IMR-90 (cell line): ENCODE measurements around the gene AQP12A. TPM values are rescaled to one million over a fixed set of nuclear protein-coding genes. Genes with fewer than 3 reads are reported as not detected.

Experiments used
- ATAC-seq: fragments of 200-7000 bp; cut with Tn5 transposase; 2 replicates; pipeline ENCODE4 v1.9.1; 2020; ENCODE audit warnings: low read depth, mild to moderate bottlenecking, moderate library complexity
- BruUV-seq: library from RNA; stranded (reverse); fragments of 400-500 nt; replicated peaks from 2 replicates; lab custom pipeline; 2021; lab: Mats Ljungman, UMichigan
- CTCF ChIA-PET: fragments of 300-600 bp; formaldehyde crosslinking; extraction: SDS; loops from one replicate; lab custom pipeline; 2021; ENCODE audit warnings: antibody characterized with exemption; lab: Yijun Ruan, JAX
- POLR2A ChIA-PET: fragments of 300-600 bp; sonication (Branson Sonifier 250); formaldehyde crosslinking; loops from one replicate; lab custom pipeline; 2022; ENCODE audit warnings: antibody characterized with exemption; ENCODE audit not compliant: unreplicated experiment; lab: Charles Lee
- DNase-seq: peaks from one replicate; pipeline ENCODE4 v3.0.0; 2013
- H2AFZ ChIP-seq: replicated peaks from 2 replicates; pipeline ENCODE3; 2013; ENCODE audit warnings: low read length, mild to moderate bottlenecking; ENCODE audit not compliant: poor library complexity
- H2AK5ac ChIP-seq: 2 replicates; pipeline ENCODE4 v1.6.1; 2013; ENCODE audit warnings: low read depth, low read length, inconsistent platforms
- H2AK9ac ChIP-seq: replicated peaks from 2 replicates; pipeline ENCODE3; 2013; ENCODE audit warnings: mild to moderate bottlenecking, low read depth, low read length, moderate library complexity; ENCODE audit not compliant: poor library complexity
- H2BK120ac ChIP-seq: 2 replicates; pipeline ENCODE4 v1.6.1; 2013; ENCODE audit warnings: low read depth, low read length, inconsistent platforms
- H2BK15ac ChIP-seq: 3 replicates; pipeline ENCODE4 v1.6.1; 2013; ENCODE audit warnings: low read depth, low read length, inconsistent platforms
- H2BK20ac ChIP-seq: 2 replicates; pipeline ENCODE4 v1.6.1; 2013; ENCODE audit warnings: low read depth, mild to moderate bottlenecking, inconsistent platforms, low read length, moderate library complexity
- H2BK5ac ChIP-seq: 2 replicates; pipeline ENCODE4 v1.6.1; 2013; ENCODE audit warnings: mild to moderate bottlenecking, low read depth, low read length, inconsistent platforms; ENCODE audit not compliant: poor library complexity, severe bottlenecking
- H3K14ac ChIP-seq: replicated peaks from 2 replicates; pipeline ENCODE4 v1.6.1; 2013; ENCODE audit warnings: low read depth, low read length, inconsistent platforms
- H3K18ac ChIP-seq: 2 replicates; pipeline ENCODE4 v1.6.1; 2013; ENCODE audit warnings: low read depth, low read length, control low read depth
- H3K23ac ChIP-seq: 2 replicates; pipeline ENCODE4 v1.6.1; 2013; ENCODE audit warnings: low read depth, low read length, inconsistent platforms
- H3K27ac ChIP-seq: 2 replicates; pipeline ENCODE4 v1.5.1; 2013; ENCODE audit warnings: mild to moderate bottlenecking, control low read depth, low read length; ENCODE audit not compliant: insufficient read depth
- H3K27me3 ChIP-seq: 2 replicates; pipeline ENCODE4 v1.6.1; 2013; ENCODE audit warnings: low read length; ENCODE audit not compliant: control insufficient read depth, insufficient read depth
- H3K36me3 ChIP-seq: 2 replicates; pipeline ENCODE4 v1.6.1; 2013; ENCODE audit warnings: low read length, mixed read lengths; ENCODE audit not compliant: control insufficient read depth, insufficient read depth
- H3K4ac ChIP-seq: 2 replicates; pipeline ENCODE4 v1.6.1; 2013; ENCODE audit warnings: low read depth, low read length, inconsistent platforms
- H3K4me1 ChIP-seq: 2 replicates; pipeline ENCODE4 v1.6.1; 2013; ENCODE audit warnings: low read length, mixed read lengths; ENCODE audit not compliant: control insufficient read depth, insufficient read depth
- H3K4me2 ChIP-seq: 2 replicates; pipeline ENCODE4 v1.6.1; 2013; ENCODE audit warnings: low read depth, mild to moderate bottlenecking, control low read depth, low read length, moderate library complexity
- H3K4me3 ChIP-seq: 2 replicates; pipeline ENCODE4 v1.5.1; 2013; ENCODE audit warnings: low read depth, mild to moderate bottlenecking, control low read depth, low read length, moderate library complexity; ENCODE audit not compliant: insufficient read depth
- H3K56ac ChIP-seq: 2 replicates; pipeline ENCODE4 v1.6.1; 2013; ENCODE audit warnings: low read length, inconsistent platforms; ENCODE audit not compliant: insufficient read depth; ENCODE audit errors: extremely low read depth
- H3K79me1 ChIP-seq, 2 experiments: 2 replicates each; pipeline ENCODE4 v1.6.1; 2013; ENCODE audit warnings: low read length in 2 of 2, inconsistent platforms in 1 of 2, low read depth in 1 of 2
- H3K9ac ChIP-seq: 2 replicates; pipeline ENCODE4 v1.6.1; 2013; ENCODE audit warnings: low read depth, low read length, control low read depth
- H3K9me1 ChIP-seq: 2 replicates; pipeline ENCODE4 v1.6.1; 2013; ENCODE audit warnings: low read length, inconsistent platforms; ENCODE audit not compliant: insufficient read depth
- H3K9me3 ChIP-seq: 2 replicates; pipeline ENCODE4 v1.6.1; 2013; ENCODE audit warnings: low read length; ENCODE audit not compliant: control insufficient read depth, insufficient read depth
- H4K20me1 ChIP-seq: 2 replicates; pipeline ENCODE4 v1.6.1; 2013; ENCODE audit warnings: low read length, inconsistent platforms; ENCODE audit not compliant: insufficient read depth
- H4K5ac ChIP-seq: 2 replicates; pipeline ENCODE4 v1.6.1; 2013; ENCODE audit warnings: mild to moderate bottlenecking, low read depth, low read length, control low read depth
- H4K8ac ChIP-seq, 2 experiments: 2 replicates each; pipeline ENCODE4 v1.6.1; 2013; ENCODE audit warnings: low read depth in 2 of 2, low read length in 2 of 2, control low read depth in 1 of 2, inconsistent platforms in 1 of 2
- H4K91ac ChIP-seq: 2 replicates; pipeline ENCODE4 v1.6.1; 2013; ENCODE audit warnings: low read depth, low read length, inconsistent platforms; ENCODE audit not compliant: insufficient read depth
- CEBPB ChIP-seq: IDR thresholded peaks from 2 replicates; pipeline ENCODE4 v1.6.1; 2012; ENCODE audit warnings: low read depth, low read length, improper control_type of control experiment
- CHD1 ChIP-seq: IDR thresholded peaks from 2 replicates; pipeline ENCODE4 v1.6.1; 2012; ENCODE audit warnings: low read depth, low read length, improper control_type of control experiment
- MAFK ChIP-seq: IDR thresholded peaks from 2 replicates; pipeline ENCODE4 v1.6.1; 2012; ENCODE audit warnings: low read depth, low read length, improper control_type of control experiment
- MXI1 ChIP-seq: IDR thresholded peaks from 2 replicates; pipeline ENCODE4 v1.6.1; 2012; ENCODE audit warnings: low read depth, mild to moderate bottlenecking, low read length, moderate library complexity, borderline replicate concordance
- POLR2A ChIP-seq: IDR thresholded peaks from 2 replicates; pipeline ENCODE4 v1.6.1; 2012; ENCODE audit warnings: mild to moderate bottlenecking, low read depth, low read length
- RCOR1 ChIP-seq: IDR thresholded peaks from 2 replicates; pipeline ENCODE4 v1.6.1; 2012; ENCODE audit warnings: mild to moderate bottlenecking, low read length, improper control_type of control experiment; ENCODE audit not compliant: insufficient replicate concordance
- RFX5 ChIP-seq: IDR thresholded peaks from 2 replicates; pipeline ENCODE4 v1.8.0; 2012; ENCODE audit warnings: low read depth, mild to moderate bottlenecking, low read length, moderate library complexity
- WGBS, 2 experiments: methylation state at CpG; one replicate each; pipeline versions ENCODE4 v1.1.5 to v1.1.7; 2013; ENCODE audit warnings: missing lambda C conversion rate in 2 of 2; ENCODE audit not compliant: insufficient read length in 1 of 2; ENCODE audit errors: extremely low coverage in 2 of 2; 5-methylcytosine and 5-hydroxymethylcytosine counted together
- dilution Hi-C: fragments of 300-500 bp; cut with HindIII; formaldehyde crosslinking; loops from one replicate; pipeline ENCODE4 v1.14.3; 2018; ENCODE audit warnings: low sequenced_read_pairs; ENCODE audit not compliant: unreplicated experiment
- in situ Hi-C: fragments of 300-500 bp; cut with MboI; formaldehyde crosslinking; loops from 3 replicates; pipeline ENCODE4 v1.14.3; 2019; ENCODE audit warnings: low sequenced_read_pairs, inconsistent platforms, mixed read lengths
- intact Hi-C: fragments of 100-400 bp; cut with micrococcal nuclease; formaldehyde crosslinking; loops from 2 replicates; pipeline ENCODE4 v1.10.0; 2022
- polyA plus RNA-seq, 3 experiments: library from polyadenylated mRNA; depleted of rRNA; stranded (reverse); fragments of >200 nt; gene quantifications; 2 replicates each; pipeline ENCODE4 v1.2.3, GENCODE V29; 2012; ENCODE audit warnings: low replicate concordance in 1 of 3
- total RNA-seq: library from RNA; depleted of rRNA; stranded (reverse); fragments of >200 nt; gene quantifications from 2 replicates; pipeline ENCODE4 v1.2.3, GENCODE V29; 2012

The AQP12A gene
- total and polyA plus RNA-seq, 2 of the 4 experiments (the other 2 are of a cell fraction), result not detected

DNA sequence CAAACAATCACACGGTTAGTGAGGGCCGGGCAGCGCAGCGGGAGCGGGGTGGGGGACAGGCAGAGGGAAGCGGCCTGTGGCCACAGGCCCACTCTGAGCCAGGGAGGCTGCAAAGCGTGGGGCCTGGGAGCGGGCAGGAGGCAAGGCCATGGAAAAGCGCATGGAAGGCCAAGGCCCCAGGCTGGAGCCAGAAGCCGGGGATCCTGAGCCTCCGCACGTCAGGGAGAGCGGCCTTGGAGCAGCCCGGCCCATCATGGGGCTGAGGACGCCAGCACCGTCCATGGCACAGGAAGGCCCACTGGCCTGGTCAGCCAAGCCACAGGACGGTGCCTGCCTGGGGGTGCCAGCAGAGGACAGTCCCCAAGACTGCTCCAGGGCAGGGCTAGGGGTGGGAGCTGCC lies 43.1 kb downstream of the AQP12A start:
- ATAC-seq, result no peak

More for the DNA sequence above, 43.1 kb downstream of the AQP12A start:
- no peak for DNase-seq
- no peaks in the 10 kb centered on the region for H3K9me3 ChIP-seq
- no peak overlapping the region for H4K8ac ChIP-seq
- no peak overlapping the region for H3K27ac ChIP-seq
- H3K79me1 ChIP-seq, result no peaks in the 10 kb centered on the region
- dilution Hi-C loops, result no loop called here
- no peaks in the 10 kb centered on the region for H4K20me1 ChIP-seq
- no peak overlapping the region for H3K4me2 ChIP-seq
- H2AK5ac ChIP-seq, result no peak overlapping the region
- H3K9me1 ChIP-seq, result no peaks in the 10 kb centered on the region
- H2BK15ac ChIP-seq, result no peak overlapping the region
- no peak overlapping the region for H2BK120ac ChIP-seq
- no TSS peak for BruUV-seq
- no peak overlapping the region for H4K91ac ChIP-seq
- ChIA-PET POLR2A (no interaction called here), CTCF (no interaction called here)
- intact Hi-C loops, result no loop called here
- no peaks in the 10 kb centered on the region; the same call in 1 of the 2 replicates for H3K4me1 ChIP-seq
- no peak overlapping the region for H3K23ac ChIP-seq
- H2BK20ac ChIP-seq, result no peak overlapping the region
- H2AFZ ChIP-seq, result no peak overlapping the region
- no peak for TF ChIP-seq CHD1
- TF ChIP-seq RCOR1, result no peak
- TF ChIP-seq CEBPB, result no peak
- TF ChIP-seq MAFK, result no peak
- TF ChIP-seq MXI1, result no peak
- TF ChIP-seq RFX5, result no peak
- no peak for TF ChIP-seq POLR2A
- no peak overlapping the region for H2AK9ac ChIP-seq
- no peak overlapping the region for H3K14ac ChIP-seq
- no peak overlapping the region for H3K4me3 ChIP-seq
- no peak overlapping the region for H4K5ac ChIP-seq
- H3K4ac ChIP-seq, result no peak overlapping the region
- no peak overlapping the region for H3K9ac ChIP-seq
- in situ Hi-C loops, result no loop called here
- H3K27me3 ChIP-seq, result peaks cover 38% of the 10 kb centered on the region
- H3K18ac ChIP-seq, result no peak overlapping the region
- WGBS, 2 experiments, result 75% methylated on average over 14 of the region's 17 CpGs; no CpG with 5 or more reads in 1 of the 2 experiments
- no peak overlapping the region for H3K56ac ChIP-seq
- no peaks in the 10 kb centered on the region for H3K36me3 ChIP-seq
- no peak overlapping the region for H2BK5ac ChIP-seq
